ENCODE measurements around the gene SLC22A13.

Gene SLC22A13

GRCh38 chr3:38267662-38268061, 2.0 kb downstream of the SLC22A13 start:
- no peaks in the 10 kb centered on the region for H3K9me3 ChIP-seq (ENCODE audit: control insufficient read depth, low read length)
- H2AFZ ChIP-seq: no peak overlapping the region
- no peak overlapping the region for H3K27ac ChIP-seq
- no peaks in the 10 kb centered on the region for H3K36me3 ChIP-seq (ENCODE audit: control insufficient read depth, insufficient read depth, low read length)
- peaks cover 3% of the 10 kb centered on the region for H3K4me1 ChIP-seq
- no peaks in the 10 kb centered on the region for H3K27me3 ChIP-seq (ENCODE audit: control insufficient read depth, insufficient read depth, low read length)
- H3K4me3 ChIP-seq (ENCODE audit: low read depth, low read length): no peak overlapping the region
- H3K9ac ChIP-seq: no peak overlapping the region
- no peak for TF ChIP-seq CTCF (IDR thresholded peaks at IDR 0.05)
- no peak overlapping the region for H3K4me2 ChIP-seq (ENCODE audit: low read length)
- no peaks in the 10 kb centered on the region for H3K79me2 ChIP-seq

GRCh38 chr3:38268087-38268486, 2.5 kb downstream of the SLC22A13 start:
- H3K4me1 ChIP-seq: peaks cover 3% of the 10 kb centered on the region
- no peaks in the 10 kb centered on the region for H3K27me3 ChIP-seq (ENCODE audit: control insufficient read depth, insufficient read depth, low read length)
- no peak overlapping the region for H3K4me3 ChIP-seq (ENCODE audit: low read depth, low read length)
- H3K4me2 ChIP-seq (ENCODE audit: low read length): no peak overlapping the region
- H3K36me3 ChIP-seq (ENCODE audit: control insufficient read depth, insufficient read depth, low read length): no peaks in the 10 kb centered on the region
- H3K9ac ChIP-seq: no peak overlapping the region
- no peak overlapping the region for H3K27ac ChIP-seq
- H3K9me3 ChIP-seq (ENCODE audit: control insufficient read depth, low read length): no peaks in the 10 kb centered on the region
- H2AFZ ChIP-seq: no peak overlapping the region
- H3K79me2 ChIP-seq: no peaks in the 10 kb centered on the region
- no peak for TF ChIP-seq CTCF (IDR thresholded peaks at IDR 0.05)

GRCh38 chr3:38268522-38268921, 2.9 kb downstream of the SLC22A13 start:
- TF ChIP-seq CTCF (IDR thresholded peaks at IDR 0.05): no peak
- no peak overlapping the region for H3K27ac ChIP-seq

GRCh38 chr3:38270606-38271005, 5.0 kb downstream of the SLC22A13 start:
- Histone ChIP-seq H2AFZ (no peak overlapping the region), H3K9ac (no peak overlapping the region), H3K9me3 (ENCODE audit: control insufficient read depth, low read length) (no peaks in the 10 kb centered on the region), H3K27ac (no peak overlapping the region), H3K4me2 (ENCODE audit: low read length) (no peak overlapping the region), H3K4me3 (ENCODE audit: low read depth, low read length) (no peak overlapping the region), H3K4me1 (no peaks in the 10 kb centered on the region), H3K79me2 (no peaks in the 10 kb centered on the region), H3K27me3 (ENCODE audit: control insufficient read depth, insufficient read depth, low read length) (no peaks in the 10 kb centered on the region), H3K36me3 (ENCODE audit: control insufficient read depth, insufficient read depth, low read length) (no peaks in the 10 kb centered on the region)
- TF ChIP-seq CTCF (IDR thresholded peaks at IDR 0.05): no peak

More at GRCh38 chr3:38268522-38268921, 2.9 kb downstream of the SLC22A13 start:
- H3K4me1 ChIP-seq: peaks cover 3% of the 10 kb centered on the region
- no peaks in the 10 kb centered on the region for H3K27me3 ChIP-seq (ENCODE audit: control insufficient read depth, insufficient read depth, low read length)
- no peak overlapping the region for H3K9ac ChIP-seq
- H3K4me2 ChIP-seq (ENCODE audit: low read length): no peak overlapping the region
- H2AFZ ChIP-seq: no peak overlapping the region
- H3K79me2 ChIP-seq: no peaks in the 10 kb centered on the region
- no peaks in the 10 kb centered on the region for H3K36me3 ChIP-seq (ENCODE audit: control insufficient read depth, insufficient read depth, low read length)
- no peaks in the 10 kb centered on the region for H3K9me3 ChIP-seq (ENCODE audit: control insufficient read depth, low read length)
- no peak overlapping the region for H3K4me3 ChIP-seq (ENCODE audit: low read depth, low read length)

- no peaks in the 10 kb centered on the region for H3K9me3 ChIP-seq (ENCODE audit: control insufficient read depth, low read length)
- H3K4me3 ChIP-seq (ENCODE audit: low read depth, low read length): no peak overlapping the region
- no peak overlapping the region for H3K9ac ChIP-seq
- no peak overlapping the region for H3K4me2 ChIP-seq (ENCODE audit: low read length)
- H3K79me2 ChIP-seq: no peaks in the 10 kb centered on the region
- no peaks in the 10 kb centered on the region for H3K27me3 ChIP-seq (ENCODE audit: control insufficient read depth, insufficient read depth, low read length)
- H2AFZ ChIP-seq: no peak overlapping the region
- no peak overlapping the region for H3K27ac ChIP-seq
- H3K36me3 ChIP-seq (ENCODE audit: control insufficient read depth, insufficient read depth, low read length): no peaks in the 10 kb centered on the region
- TF ChIP-seq CTCF (IDR thresholded peaks at IDR 0.05): no peak
- H3K4me1 ChIP-seq: no peaks in the 10 kb centered on the region
Measured at GRCh38 chr3:38271553-38271952, 5.9 kb downstream of the SLC22A13 start.

Data from parathyroid adenoma (tissue), 2 donors.